ENCODE measurements around the gene QRFP. TPM values are rescaled to one million over a fixed set of nuclear protein-coding genes. Genes with fewer than 3 reads are reported as not detected.

The QRFP gene
- total and polyA plus RNA-seq, 2 of the 8 experiments (the other 6 are each of a cell fraction or from before 2014, with no cell fraction given), result not detected

DNA sequence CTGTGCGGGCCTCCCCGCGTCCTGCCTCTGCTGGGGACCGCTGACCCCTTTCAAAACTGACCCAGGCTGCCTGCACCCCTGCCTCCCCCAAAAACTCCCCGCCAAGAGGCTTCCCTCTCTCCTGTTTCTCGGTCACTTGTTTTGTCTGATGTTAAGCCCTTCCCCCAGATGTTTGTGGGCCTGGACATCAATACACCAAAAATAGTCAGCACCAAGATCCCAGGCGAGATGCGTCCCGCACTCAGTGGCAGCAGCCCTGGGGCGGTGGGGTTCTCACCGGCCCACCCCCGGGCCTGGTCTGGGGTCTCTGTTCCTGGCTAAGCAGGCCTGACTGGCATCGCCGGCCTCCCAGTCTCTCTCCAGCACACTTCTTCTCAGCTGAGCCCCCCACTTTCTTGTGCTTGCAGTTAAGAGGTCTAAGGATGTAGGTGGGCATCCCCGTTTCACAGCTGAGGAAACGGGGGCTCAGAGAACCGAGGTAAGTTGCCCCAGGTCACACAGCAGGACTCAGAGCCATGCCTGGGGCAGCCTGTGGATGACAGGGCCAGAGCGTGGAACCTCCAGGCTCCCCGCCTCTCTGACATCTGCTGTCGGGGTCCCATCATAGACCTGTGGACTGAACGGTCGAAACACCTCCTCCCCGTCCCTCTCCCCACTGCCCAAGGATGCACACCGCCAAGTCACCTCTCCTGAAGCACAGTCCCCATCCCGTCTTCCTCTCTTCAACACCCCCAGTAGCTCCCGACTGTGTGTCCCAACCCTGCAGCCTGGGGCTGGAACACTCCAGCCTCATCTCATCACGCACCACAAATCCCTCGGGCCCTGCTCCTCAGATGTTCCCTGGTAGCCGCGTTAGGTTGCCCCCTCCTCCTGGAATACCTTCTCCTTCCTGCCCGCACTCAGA is 25.6 kb upstream of the QRFP start (continued):
- TF ChIP-seq FOSL1 (IDR thresholded peaks at IDR 0.05; ENCODE audit: insufficient read depth, low read depth, low read length), result no peak

Measured in H1 (cell line).